ENCODE data around the gene PFN1. TPM values are rescaled to one million over a fixed set of nuclear protein-coding genes. Genes with fewer than 3 reads are reported as not detected.

Gene PFN1
- total RNA-seq, 1 donor from 2014 or later = 455 TPM

- no peak for ATAC-seq
These were observed 52.5 kb downstream of the PFN1 start for GRCh38 chr17:4895657-4896331.

Other genes starting within 250 kb of the PFN1 start
- gene PELP1, start 244.4 kb downstream of the PFN1 start, total RNA-seq = 24.6 TPM
- 13.7 TPM for gene ARRB2, start 237.9 kb downstream of the PFN1 start, total RNA-seq
- gene MED11, start 217.1 kb downstream of the PFN1 start, total RNA-seq = 15.6 TPM
- gene ZMYND15, start 208.7 kb downstream of the PFN1 start, total RNA-seq = 0.36 TPM
- gene CXCL16, start 208.6 kb downstream of the PFN1 start, total RNA-seq = 15.7 TPM
- not detected for gene TM4SF5, start 176.6 kb downstream of the PFN1 start, total RNA-seq
- 2.3 TPM for gene VMO1, start 162.2 kb downstream of the PFN1 start, total RNA-seq
- not detected for gene GLTPD2, start 159.6 kb downstream of the PFN1 start, total RNA-seq
- gene PSMB6, start 152.4 kb downstream of the PFN1 start, total RNA-seq = 131 TPM
- 117 TPM for gene PLD2, start 141.4 kb downstream of the PFN1 start, total RNA-seq
- gene MINK1, start 115.2 kb downstream of the PFN1 start, total RNA-seq = 124 TPM
- gene C17orf107, start 49.0 kb downstream of the PFN1 start, total RNA-seq = 1.3 TPM
- gene CHRNE, start 45.4 kb downstream of the PFN1 start, total RNA-seq = 0.32 TPM
- gene GP1BA, start 16.3 kb downstream of the PFN1 start, total RNA-seq = not detected
- gene SLC25A11, start 8.5 kb downstream of the PFN1 start, total RNA-seq = 42.4 TPM
- 79.2 TPM for gene RNF167, start 8.3 kb downstream of the PFN1 start, total RNA-seq
- 1.5 TPM for gene ENO3, start 2.6 kb upstream of the PFN1 start, total RNA-seq
- gene SPAG7, start 19.3 kb upstream of the PFN1 start, total RNA-seq = 65.7 TPM
- 23.8 TPM for gene CAMTA2, start 39.1 kb upstream of the PFN1 start, total RNA-seq
- gene INCA1, start 49.0 kb upstream of the PFN1 start, total RNA-seq = not detected
- gene KIF1C, start 49.4 kb upstream of the PFN1 start, total RNA-seq = 95.4 TPM
- gene SLC52A1, start 86.9 kb upstream of the PFN1 start, total RNA-seq = 0.68 TPM
- 1.8 TPM for gene ZFP3, start 129.9 kb upstream of the PFN1 start, total RNA-seq
- 3.1 TPM for gene ZNF232, start 163.3 kb upstream of the PFN1 start, total RNA-seq
- gene USP6, start 167.5 kb upstream of the PFN1 start, total RNA-seq = not detected
- gene ZNF594, start 243.3 kb upstream of the PFN1 start, total RNA-seq = 1.8 TPM

Data from esophagus mucosa (tissue), 1 donor.